ENCODE results near the gene CTNNA2.

DNA sequence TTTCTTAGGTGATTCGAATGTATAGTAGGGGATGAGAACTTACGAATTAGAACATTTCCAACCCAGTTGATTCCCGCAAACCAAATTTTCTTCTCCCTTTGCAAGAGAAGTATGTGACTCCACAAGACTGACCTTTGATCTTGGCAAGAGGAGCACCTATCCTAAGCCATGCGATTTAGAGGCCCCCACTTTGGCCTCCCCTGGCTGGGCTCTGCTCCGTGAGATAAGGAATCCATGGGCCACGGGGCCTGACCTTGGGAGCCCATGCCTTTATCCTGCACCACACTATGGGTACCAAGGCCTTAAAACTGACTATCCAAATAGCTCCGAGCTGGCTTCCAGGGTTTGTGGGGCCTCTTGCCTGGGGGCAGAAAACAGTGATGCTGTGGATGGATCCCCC, 656.0 kb downstream of the CTNNA2 start:
- TF ChIP-seq, protein P1, sequence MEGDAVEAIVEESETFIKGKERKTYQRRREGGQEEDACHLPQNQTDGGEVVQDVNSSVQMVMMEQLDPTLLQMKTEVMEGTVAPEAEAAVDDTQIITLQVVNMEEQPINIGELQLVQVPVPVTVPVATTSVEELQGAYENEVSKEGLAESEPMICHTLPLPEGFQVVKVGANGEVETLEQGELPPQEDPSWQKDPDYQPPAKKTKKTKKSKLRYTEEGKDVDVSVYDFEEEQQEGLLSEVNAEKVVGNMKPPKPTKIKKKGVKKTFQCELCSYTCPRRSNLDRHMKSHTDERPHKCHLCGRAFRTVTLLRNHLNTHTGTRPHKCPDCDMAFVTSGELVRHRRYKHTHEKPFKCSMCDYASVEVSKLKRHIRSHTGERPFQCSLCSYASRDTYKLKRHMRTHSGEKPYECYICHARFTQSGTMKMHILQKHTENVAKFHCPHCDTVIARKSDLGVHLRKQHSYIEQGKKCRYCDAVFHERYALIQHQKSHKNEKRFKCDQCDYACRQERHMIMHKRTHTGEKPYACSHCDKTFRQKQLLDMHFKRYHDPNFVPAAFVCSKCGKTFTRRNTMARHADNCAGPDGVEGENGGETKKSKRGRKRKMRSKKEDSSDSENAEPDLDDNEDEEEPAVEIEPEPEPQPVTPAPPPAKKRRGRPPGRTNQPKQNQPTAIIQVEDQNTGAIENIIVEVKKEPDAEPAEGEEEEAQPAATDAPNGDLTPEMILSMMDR (IDR thresholded peaks at IDR 0.05; ENCODE audit: low read depth, low read length) = no peak
- no peak for TF ChIP-seq EZH2phosphoT487 (IDR thresholded peaks at IDR 0.05; ENCODE audit: low read depth)

Measured in OCI-LY3 (cell line).